NCI-H748 (cell line): ENCODE measurements around the gene JHY.

ENCODE experiments used
- DNase-seq: peaks from one replicate; lab custom pipeline; 2025; ENCODE audit not compliant: unreplicated experiment; lab: John Stamatoyannopoulos, UW

The JHY gene

DNA sequence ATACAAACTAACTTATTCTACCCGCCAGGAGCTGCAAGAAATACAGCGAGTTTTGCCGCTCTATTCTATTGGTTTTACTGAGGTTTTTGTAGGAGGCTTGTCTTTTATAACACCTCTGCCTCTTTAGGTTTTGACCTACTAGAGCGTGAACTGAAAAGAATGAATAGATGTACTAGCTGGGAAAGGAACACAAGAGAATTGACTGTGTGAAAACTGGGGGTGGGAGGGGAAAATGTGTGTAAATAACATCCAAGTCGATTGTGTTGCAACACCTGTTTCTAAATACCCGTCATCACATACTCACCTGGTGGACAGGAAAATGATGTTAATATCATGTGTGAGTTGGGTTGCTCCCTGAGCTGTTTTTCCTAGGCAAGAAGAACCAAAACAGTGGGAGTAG, 12.9 kb upstream of the JHY start:
- peak; percentile 73 for DNase-seq

DNA sequence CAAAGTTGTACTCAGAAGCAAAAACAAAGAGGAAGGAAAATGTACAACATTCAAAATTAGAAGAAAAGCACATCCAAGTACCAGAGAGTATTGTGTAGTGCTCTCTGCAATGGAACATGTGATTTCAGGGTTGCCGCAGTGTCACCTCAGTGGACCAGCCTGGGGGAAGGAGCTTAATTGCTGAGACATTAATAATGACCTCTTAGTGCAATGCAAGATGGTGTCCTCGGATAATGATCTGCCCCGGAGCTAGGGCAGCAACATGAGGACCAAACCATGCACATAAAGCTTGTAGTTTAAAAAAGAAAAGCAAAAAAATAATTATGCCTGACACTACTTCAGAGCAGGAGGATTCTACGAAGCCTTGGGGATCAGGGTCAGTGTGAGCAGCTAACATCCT, 11.3 kb upstream of the JHY start:
- DNase-seq, result no peak

DNA sequence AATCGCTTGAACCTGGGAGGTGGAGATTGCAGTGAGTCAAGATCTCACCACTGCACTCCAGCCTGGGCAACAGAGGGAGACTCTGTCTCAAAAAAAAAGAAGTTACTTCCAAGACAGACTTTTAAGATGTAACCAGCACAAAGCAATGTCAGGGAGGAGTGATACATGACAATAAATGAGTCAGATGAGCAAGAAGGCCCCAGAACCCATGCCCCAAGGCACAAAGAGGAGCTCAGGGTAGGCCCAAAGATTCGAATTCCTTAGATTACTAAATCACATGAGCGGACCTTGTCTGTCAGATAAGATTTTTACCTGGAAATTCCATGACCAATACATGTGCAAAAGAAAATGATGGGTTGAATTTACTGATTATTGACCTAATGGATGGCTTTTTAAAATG, 10.5 kb upstream of the JHY start:
- DNase-seq, result no peak

DNA sequence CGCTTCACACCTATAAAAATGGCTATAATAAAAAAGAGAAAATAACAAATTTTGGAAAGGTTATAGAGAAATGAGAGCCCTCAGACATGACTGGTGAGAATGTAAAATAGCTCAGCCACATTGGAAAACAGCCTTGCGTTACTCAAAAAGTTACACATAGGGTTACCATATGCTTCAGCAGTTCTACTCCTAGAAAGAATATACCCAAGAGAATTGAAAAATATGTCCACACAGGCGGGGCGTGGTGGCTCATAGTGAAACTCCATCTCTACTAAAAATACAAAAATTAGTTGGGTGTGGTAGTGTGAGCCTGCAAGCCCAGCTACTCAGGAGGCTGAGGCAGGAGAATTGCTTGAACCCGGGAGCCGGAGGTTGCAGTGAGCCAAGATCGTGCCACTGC, 7.6 kb upstream of the JHY start:
- no peak for DNase-seq

DNA sequence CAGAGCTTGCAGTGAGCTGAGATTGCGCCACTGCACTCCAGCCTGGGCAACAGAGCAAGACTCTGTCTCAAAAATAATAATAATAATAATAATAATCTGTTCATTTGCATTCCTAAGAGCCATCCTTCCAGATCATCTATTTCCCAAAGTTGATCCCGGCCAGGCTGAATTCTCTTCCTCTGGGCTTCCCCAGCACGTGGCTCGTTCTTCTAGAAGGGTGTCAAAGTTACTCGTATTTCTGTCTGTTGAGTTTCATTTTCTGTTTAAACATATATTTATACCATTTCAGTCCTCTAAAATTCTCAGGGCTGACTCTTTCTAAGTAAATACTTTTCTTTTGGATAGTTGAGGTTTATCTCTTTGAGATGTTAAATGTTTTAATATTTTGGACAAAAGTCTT, 4.8 kb upstream of the JHY start:
- DNase-seq, result no peak

DNA sequence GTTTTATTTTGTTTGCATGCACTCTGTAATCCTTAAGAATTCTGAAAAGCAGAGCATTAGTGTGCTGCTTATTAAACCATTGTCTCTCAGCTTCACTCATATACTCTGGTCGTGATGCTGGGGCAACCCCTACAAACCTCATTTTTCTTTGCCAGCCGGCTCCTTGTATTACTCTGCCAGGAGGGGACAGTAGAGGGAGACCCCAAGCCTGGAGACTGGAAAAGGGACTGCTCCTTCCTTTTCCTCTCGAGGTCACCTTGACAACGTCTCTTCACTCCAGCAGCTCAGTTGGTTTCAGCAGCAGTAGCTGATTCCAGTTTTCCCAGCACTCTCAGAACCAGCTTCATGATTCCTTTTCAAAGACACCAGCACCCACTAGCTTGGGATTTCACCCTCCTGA, 2.8 kb upstream of the JHY start:
- peak; percentile 43 for DNase-seq

DNA sequence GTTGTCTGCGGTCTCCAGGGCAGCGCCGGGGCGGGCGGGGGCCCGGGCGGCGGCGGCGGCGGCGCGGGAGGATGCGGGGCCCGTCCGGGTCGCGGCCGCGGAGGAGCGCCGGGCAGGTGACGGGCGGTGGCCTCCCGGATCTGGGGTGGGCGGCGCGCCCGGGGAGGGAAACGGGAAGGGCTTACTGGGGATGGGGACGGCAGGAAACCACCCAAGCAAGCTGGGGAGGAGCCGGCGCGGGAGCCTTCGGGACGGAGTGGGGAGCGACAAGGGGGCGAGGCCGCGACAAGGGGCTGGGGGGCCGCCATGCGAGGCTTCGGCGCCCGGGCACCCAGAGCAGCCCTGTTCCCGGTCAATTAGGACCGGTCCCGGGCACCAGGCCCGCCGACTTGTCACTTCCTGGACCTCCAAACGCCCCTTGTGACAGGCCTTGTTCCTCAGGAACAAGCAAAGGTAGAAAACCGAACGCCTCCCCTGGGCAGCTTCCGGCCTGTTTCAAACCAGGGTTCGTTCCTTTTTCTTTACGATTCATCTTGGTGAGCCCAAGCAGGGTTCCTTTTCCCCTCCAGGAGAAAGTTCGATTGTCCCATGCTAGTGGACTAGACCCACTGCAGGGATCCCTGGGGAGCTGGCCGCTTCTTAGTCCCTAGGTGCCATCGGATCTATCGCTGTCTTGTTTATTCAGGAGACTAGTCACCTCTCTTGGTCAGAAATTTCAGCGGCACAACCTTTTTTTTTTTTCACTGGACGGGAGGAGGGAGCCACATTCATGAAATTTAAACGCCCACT, 492 bp downstream of the JHY start:
- peak; percentile 54 for DNase-seq

DNA sequence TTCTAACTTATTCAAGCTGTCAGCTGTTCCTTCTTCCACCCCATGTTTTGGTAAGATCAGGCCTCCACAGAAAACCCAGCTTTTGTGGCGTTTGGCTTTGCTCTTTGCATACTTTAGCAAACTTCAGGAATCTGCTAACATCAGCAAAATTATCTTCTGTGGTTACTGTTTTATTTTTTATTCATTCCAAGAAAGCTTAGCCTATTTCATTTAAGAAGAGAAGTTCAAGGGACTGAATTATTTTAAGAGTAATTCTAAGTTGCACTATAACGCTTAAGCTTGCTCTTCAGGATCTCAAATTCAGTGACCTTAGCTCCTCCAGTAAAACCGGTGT, 1.1 kb downstream of the JHY start:
- no peak for DNase-seq

DNA sequence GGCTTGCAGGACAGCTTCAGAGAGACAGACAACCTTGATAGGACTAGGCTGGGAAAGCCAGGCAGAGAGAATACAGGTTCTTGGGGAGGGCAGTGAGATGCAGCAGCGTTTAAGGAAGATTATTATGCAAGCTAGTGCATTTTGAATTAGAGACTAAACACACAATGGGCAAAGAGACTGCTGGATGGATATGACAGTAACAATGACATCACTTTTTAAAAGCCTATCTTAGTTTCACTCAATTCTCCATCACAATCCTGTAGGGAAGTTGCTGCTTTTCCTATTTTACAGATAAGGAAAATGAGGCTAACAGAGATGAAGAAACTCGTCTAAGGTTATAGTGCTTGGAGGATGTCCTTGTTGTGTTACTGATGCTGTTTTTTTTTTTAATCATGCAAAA, 5.6 kb downstream of the JHY start:
- DNase-seq, result no peak

DNA sequence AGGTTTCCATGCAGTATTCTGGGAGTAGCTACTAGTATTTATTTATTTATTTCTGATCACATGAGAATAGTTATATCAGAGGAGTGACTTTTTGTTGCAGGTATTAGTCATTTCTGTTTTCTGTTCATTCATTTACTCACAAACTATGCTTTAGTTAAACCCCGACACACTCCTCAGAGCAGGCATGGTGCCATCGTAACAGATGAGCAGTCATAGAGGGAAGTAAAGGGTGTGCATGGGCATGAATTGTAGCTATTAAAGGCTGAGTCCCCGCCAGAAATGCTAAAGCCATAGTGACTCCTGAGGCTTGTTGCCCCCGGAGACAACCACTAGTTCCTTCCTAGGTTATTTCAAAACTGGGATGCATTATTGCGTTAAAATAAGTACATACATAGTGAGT, 10.6 kb downstream of the JHY start:
- DNase-seq, result no peak

DNA sequence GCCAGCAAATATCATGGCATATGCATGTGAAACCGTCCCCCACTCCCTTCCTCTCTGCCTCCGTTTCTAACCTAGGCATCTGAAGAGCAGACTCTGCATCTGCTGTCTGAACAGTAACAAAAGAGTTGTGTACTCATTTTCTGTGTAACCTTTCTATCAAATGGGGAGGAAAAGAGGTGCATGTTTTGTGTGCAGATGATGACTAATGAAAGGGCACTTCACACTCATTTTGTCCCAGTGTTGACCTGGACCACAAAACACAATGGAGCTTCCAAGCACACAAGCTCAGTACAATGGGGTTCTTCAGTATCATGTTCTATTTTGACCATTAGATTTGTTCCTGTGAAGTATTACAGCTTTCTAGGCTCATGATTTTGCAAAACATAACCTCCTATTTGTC, 13.0 kb downstream of the JHY start:
- peak; percentile 94 for DNase-seq

DNA sequence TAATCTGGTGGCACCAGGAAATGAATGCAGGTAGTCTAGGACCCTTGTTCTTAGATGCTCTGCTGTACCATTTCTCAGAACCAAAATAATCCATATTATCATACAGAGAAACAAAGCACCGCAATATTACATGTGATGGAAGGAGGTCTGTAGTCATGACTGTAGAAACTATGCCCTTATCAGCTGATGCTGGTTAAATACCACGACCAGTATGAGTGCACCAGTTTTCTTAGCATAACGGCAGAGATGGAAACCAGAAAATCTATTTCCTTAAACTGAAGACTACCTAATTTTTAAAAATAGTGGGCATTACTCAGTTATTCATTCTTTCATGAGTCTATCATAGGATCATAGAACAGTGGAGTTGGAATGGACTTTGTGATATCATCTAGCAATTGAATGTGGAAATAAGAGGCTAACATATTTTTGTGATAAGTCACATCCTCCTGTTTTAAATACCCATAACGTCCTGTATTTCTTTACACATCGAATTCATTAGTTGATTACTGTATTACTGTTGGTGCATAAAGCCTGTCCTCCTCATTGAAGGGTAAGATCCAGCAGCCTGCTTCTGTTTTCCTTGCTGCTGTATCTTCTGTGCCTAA, 15.1 kb downstream of the JHY start:
- no peak for DNase-seq

DNA sequence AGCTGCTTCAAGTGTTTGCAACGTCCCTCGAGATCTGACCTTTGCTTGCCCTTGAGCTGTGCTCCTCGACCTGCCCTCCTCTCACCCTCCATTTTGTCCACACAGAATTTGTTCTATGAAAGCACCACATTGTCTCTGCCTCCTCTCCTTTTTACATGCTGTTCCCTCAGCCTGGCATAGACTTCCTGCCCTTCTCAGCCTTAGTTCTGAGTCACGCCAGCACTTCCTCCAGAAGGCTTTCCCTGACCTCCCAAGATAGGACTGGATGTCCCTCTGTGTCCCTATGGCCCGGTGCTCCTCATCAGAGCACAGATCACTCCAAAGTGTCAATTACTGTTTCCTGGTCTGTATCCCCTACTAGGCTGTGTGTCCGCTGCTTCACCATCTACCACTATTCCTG, 16.2 kb downstream of the JHY start:
- DNase-seq, result no peak

DNA sequence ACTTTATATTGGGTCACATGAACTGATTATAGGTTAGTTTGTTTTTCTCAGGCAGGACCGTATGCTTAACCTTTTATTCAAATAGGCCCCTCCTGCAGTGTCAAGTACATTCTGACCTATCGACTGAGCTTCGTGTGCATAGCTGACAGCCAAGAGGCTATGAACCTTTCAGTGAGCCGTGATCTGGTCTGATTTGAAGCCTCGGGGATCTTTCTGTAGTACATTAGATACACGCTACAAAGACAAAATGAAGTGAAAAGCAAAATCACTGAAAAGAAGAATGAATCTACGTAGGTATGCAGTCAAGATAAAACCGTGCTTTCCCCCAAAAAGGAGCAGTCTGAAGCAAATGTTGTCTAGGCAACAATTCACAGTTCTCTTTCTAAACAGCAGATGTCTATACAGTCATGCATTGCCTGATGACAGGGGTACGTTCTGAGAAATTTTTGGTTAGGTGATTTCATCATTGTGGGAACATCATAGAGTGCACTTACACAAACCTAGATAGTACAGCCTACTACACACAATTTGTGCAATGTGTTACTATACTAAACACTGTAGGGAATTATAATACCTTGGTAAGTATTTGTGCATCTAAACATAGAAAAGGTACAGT, 18.1 kb downstream of the JHY start:
- peak; percentile 58 for DNase-seq

DNA sequence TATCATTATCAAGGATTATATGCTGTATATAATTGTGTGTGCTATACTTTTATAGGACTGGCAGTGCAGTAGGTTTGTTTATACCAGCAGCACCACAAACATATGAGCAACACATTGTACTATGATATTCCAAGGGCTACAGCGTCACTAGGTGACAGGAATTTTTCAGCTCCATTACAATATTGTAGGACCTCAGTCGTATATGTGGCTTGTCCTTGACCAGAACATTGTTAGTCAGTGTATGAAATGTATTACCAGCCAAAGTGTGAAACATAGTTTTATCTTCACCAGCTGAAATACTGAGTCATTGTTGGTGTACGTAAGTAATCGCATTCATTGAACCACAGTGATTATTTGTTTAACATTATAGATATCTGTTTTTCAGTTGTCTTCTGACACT, 20.4 kb downstream of the JHY start:
- DNase-seq, result no peak

DNA sequence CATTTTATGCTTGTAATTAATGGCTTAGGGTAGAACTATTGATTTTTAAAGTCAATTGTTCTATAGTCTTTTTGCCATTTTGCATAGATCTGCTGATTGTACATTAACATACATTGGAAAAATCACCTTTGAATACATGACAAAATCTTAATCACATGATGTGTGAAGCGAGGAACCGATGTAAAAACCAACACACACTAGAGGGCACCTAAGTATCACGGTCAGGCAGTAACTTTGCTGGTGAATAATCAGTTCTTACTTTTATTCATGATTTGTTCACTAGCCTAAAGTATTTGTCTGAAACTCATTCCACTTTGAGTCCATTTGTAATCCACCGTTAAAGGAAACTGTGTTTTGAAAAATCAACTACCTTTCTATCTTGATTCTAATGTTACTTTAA, 28.2 kb downstream of the JHY start:
- DNase-seq, result peak; percentile 14

DNA sequence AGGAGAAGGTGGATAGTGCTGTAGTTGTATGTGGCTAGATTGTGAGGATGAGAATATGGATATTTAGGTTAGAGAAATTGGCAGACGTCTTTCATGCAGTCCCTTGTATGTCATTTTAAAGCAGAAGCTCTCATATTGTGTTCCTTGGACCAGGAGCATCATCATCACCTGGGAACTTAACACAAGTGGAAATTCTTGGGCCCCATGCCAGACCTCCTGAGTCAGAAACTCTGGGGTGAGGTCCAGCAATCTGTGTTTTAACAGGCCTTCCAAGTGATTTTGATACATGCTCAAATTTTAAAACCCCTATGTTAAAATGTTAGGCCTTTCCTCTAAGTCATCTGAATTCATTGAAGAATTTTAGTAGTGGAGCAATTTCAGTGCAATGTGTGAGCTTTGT, 34.8 kb downstream of the JHY start:
- DNase-seq, result no peak

DNA sequence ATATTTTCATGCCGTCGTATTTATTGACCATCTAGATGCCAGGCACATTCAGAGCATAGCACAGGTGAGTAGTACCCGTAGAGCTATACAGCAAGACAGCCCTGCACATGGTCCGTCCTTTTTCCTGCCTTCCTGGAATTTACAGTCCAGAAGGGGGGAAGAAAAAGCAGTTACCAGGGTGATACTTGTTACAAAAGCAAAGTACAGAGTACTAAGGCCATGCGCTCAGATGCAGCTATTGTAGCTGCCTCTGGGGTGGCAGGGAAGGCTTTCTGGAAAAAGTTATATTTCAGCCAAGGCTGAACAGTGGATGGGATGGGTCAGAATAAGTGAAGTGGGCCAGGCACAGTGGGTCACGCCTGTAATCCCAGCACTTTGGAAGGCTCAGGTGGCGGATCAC, 36.2 kb downstream of the JHY start:
- DNase-seq, result no peak

DNA sequence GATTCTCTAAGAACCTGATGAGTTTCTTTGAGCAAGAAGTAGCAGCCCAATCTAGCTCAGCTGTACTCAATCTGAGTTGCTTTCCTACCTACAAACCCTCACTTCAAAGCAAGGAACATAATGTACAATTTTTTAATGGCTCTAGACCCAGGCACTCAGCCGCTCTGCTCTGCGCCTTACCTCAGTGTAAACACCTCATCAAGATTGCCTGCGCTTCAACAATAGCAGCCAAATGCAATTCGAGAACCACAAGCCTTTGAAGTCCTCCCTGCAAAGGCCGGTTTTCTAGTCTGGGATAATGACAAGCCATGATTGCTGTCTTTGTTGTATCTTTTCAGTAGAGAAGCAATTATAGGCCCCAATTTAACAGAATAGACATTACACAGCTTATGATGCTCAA, 38.0 kb downstream of the JHY start:
- DNase-seq, result peak; percentile 90

DNA sequence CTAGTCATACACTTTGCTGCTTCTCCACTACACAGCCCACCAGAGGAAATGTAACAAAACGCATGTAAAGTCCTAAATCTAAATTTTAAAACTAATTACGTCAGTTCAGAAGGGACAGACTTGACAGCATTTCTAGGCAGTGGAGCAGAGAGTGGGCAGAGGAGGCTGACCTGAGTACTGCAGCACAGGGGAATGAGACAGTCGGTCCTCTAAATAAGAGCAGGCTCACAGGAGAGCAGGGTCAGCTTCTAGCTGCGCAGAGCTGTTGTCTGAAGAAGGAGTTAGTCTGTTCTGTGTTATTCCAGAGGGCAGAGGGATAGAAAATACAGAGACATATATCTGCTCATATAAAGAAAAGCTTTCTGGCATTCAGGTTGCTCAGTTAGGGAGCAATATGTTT, 40.3 kb downstream of the JHY start:
- no peak for DNase-seq

DNA sequence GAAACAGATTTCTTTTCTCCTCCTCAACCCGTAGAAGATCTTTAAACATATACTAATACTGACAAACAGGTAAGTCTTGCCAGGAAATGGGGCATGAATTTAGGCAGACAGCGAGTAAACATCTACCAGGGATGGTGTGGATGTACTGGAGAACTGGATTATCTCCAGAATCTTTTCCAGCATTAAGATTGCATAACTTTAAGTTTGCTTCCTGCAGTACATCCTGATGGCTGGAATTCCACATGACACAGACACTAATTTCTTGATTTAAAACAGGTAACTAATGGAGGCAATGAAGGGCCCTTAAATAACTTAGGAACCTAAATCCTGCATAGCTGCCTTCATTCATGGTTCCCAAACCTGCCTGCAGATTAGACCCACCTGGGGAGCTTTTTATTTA, 40.7 kb downstream of the JHY start:
- no peak for DNase-seq

DNA sequence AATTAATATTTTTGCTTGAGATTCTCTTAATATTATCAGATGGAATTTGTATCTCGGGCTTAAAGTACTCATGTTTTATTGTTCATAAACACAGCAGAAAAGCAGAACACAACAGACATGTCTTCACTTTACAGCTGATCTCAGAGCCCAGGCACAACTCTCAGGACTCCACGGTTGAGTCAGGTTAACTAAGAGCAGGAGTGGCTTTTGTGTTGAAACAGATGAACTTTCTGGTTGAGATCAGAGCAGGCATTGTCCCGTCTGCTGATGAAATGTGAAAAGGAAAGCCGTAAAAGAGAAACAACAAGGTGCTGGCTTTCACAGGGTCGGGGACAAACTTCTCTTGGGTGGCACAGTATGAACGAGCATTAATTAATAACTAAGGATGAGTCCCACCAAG, 49.0 kb downstream of the JHY start:
- no peak for DNase-seq

DNA sequence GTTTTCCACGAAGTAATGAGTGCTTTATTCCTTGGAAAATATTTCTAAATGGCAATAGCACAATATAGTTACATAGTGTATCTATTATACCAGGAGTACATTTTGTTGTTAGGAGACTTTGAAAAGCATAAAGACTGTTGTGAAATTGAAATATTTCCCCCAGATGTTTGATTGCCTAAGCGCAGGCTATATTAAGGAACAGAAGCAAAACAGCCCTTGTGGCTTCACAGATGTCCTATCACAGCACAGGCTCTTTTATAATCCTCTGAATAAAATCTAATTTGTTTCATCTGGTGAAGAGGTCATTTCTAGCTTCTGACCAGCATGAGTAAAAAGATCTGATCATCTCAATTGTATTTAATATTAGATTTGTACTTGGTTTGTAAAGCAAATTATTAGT, 50.9 kb downstream of the JHY start:
- no peak for DNase-seq
